ENCODE results near the gene RASAL1. TPM values are rescaled to one million over a fixed set of nuclear protein-coding genes. Genes with fewer than 3 reads are reported as not detected.

RASAL1 gene
- total and polyA plus RNA-seq, 9 donors: 0.05 to 5.1 (median 1.1) TPM; not detected in 2

DNA sequence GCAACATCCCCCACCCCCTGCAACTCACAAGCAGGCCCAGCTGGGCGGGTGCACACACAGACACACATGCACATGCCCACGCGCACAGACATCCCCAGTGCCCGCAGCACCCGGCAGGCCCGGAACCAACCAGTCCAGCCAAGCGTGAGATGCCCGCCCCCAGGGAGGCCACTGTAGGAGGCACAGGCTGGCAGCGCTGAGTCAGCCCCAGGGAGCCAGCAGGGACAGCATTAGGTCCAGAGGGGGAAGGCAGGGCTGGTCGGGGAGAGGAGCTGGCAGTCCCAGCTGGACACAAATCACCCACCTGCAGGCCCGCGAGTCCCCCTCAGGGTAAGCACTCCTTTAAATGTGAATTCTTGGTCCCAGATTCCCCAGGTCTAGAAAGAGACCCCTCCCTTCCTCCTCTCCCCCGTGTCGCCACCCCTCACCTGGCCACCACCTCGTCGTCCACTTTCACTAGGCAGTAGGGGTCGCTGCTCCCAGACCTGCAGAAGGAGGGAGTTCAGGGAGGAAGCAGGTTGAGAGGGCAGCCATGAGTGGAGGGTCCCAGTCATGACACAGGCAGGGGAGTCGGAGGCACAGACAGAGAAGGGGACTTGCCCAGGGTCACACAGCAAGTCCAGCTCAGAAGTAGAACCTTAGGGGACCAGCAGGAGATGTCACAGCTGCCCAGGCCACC is 5.0 kb downstream of the RASAL1 start:
- no peaks in the 10 kb centered on the region for H3K9me3 ChIP-seq
- H3K4me1 ChIP-seq (ENCODE audit: insufficient read depth): no peaks in the 10 kb centered on the region
- H3K27me3 ChIP-seq: no peaks in the 10 kb centered on the region
- H3K4me3 ChIP-seq: no peak overlapping the region
- no peak overlapping the region for H3K27ac ChIP-seq
- DNase-seq: no peak
- no peak for TF ChIP-seq POLR2A (IDR thresholded peaks at IDR 0.05)
- intact Hi-C loops (cut with DNase I): no loop called here
- no peaks in the 10 kb centered on the region for H3K36me3 ChIP-seq
- WGBS, 3 donors: 46 to 51% (median 49%) methylated on average over 18 of the region's 18 CpGs

DNA sequence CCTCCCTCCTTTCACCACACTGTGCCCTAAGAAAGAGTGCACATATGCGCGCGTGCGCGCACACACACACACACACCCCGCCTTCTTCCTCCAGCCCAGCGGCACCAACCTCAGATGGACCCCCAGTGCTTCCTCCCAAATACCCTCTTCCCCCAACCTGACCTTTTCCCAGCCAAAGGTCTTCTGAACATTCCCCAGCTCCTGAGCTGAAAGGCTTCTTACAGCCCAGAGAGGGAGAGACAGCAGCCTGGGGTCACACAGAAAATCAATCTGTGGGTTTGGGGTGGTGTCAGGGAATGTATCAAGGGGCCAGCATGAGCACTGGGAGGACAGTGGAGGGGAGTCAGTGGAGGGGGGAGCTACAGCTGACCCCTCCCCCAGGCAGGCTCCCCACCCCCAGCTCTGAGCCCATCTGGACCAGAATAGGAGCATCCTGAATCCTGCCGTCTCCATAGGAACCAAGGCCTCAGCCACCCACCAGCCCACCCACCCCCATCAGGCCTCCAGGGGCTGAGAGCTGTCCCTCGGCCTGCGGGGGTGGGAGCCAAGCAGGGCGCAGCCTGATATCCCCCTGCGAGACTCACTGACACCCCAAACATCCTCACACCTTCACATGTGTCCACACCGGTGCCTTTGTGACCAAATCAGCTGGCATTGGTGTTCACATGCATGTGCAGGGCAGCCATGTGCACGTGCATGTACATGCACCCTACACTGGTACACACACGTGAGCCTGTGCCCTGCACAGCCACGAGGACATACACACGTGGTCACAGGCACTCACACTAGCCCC is 5.7 kb downstream of the RASAL1 start:
- 64 to 74% (median 67%) methylated on average over 17 of the region's 17 CpGs for WGBS, 3 donors
- intact Hi-C loops (cut with DNase I): no loop called here
- no peak overlapping the region for H3K27ac ChIP-seq
- TF ChIP-seq, protein P1, sequence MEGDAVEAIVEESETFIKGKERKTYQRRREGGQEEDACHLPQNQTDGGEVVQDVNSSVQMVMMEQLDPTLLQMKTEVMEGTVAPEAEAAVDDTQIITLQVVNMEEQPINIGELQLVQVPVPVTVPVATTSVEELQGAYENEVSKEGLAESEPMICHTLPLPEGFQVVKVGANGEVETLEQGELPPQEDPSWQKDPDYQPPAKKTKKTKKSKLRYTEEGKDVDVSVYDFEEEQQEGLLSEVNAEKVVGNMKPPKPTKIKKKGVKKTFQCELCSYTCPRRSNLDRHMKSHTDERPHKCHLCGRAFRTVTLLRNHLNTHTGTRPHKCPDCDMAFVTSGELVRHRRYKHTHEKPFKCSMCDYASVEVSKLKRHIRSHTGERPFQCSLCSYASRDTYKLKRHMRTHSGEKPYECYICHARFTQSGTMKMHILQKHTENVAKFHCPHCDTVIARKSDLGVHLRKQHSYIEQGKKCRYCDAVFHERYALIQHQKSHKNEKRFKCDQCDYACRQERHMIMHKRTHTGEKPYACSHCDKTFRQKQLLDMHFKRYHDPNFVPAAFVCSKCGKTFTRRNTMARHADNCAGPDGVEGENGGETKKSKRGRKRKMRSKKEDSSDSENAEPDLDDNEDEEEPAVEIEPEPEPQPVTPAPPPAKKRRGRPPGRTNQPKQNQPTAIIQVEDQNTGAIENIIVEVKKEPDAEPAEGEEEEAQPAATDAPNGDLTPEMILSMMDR (IDR thresholded peaks at IDR 0.05): no peak
- no peak for TF ChIP-seq POLR2A (IDR thresholded peaks at IDR 0.05)
- no peak for TF ChIP-seq EP300 (IDR thresholded peaks at IDR 0.05)
- H3K4me1 ChIP-seq (ENCODE audit: insufficient read depth): no peaks in the 10 kb centered on the region
- no peaks in the 10 kb centered on the region for H3K36me3 ChIP-seq
- H3K27me3 ChIP-seq: no peaks in the 10 kb centered on the region
- H3K9me3 ChIP-seq: no peaks in the 10 kb centered on the region
- DNase-seq: no peak
- H3K4me3 ChIP-seq: no peak overlapping the region

DNA sequence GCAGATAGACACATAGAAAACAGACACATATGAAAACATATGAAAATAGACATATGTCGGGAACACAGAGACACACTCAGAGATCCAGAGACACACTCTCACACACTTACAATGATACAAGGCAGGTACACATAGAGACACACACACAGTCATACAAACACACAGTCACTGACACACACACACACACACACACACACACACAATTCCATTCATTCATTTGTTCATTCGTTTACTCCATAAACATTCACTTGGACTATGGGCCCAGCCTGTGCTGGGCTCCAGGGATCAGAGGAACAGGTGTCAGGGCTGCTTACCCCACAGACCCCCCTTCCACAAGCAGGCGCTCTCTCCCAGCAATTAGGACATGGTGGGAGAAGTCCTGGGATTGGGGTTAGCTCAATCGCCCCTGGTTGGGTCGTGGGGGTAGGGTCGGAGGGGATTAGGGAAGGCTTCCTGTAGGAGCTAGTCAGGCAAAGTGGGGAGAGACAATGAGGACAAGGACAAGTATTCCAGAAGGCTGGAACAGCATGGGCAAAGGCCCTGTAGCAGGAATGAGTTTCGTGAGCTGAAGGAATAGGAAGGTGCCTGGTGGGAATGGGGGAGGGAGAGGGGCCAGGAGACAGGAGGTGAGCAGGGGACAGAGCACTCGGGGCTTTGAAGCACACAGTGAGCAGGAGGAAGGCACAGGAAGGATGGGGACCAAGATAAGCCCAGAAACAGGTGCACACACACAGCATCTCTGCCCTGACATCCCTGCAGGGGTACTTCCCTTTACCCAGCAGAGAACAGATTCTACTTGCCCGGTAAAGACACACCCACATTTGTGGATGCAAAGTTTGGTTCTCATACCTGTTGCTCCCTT is 6.5 kb downstream of the RASAL1 start:
- Histone ChIP-seq H3K4me1 (ENCODE audit: insufficient read depth) (no peaks in the 10 kb centered on the region), H3K27me3 (no peaks in the 10 kb centered on the region), H3K4me3 (no peak overlapping the region), H3K27ac (no peak overlapping the region), H3K36me3 (no peaks in the 10 kb centered on the region), H3K9me3 (no peaks in the 10 kb centered on the region)
- TF ChIP-seq EP300 (IDR thresholded peaks at IDR 0.05) (no peak), POLR2A (IDR thresholded peaks at IDR 0.05) (no peak)
- TF ChIP-seq, protein P1 (IDR thresholded peaks at IDR 0.05): no peak
- intact Hi-C loops (cut with DNase I): no loop called here
- no peak for DNase-seq
- 48 to 57% (median 57%) methylated on average over 9 of the region's 9 CpGs for WGBS, 3 donors

DNA sequence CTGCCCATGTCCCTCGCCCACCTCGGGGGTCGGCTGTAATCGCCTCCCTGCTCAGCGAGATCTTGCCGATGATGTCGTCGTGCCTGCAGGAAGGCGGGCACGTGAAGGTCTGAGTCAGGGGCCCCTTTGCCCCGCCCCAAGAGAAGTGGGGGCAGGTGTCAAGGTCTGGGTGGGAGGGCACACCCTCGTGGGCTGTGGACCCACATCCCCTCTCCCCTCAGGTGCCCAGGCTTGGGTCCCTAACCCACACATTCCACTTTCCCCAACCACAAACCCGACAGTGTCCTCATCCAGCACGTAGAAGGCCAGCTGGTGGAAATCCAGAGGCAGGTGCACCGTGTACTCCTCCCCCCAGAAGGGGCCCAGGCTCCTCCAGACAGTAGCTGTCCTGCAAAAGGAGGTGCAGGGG is 7.8 kb downstream of the RASAL1 start:
- no peaks in the 10 kb centered on the region for H3K4me1 ChIP-seq (ENCODE audit: insufficient read depth)
- H3K27me3 ChIP-seq: no peaks in the 10 kb centered on the region
- WGBS, 3 donors: 17 to 22% (median 19%) methylated on average over 15 of the region's 15 CpGs
- H3K36me3 ChIP-seq: no peaks in the 10 kb centered on the region
- no peaks in the 10 kb centered on the region for H3K9me3 ChIP-seq
- H3K27ac ChIP-seq: no peak overlapping the region
- TF ChIP-seq EP300 (IDR thresholded peaks at IDR 0.05) (no peak), POLR2A (IDR thresholded peaks at IDR 0.05) (no peak)
- TF ChIP-seq, protein P1 (IDR thresholded peaks at IDR 0.05): no peak
- DNase-seq: no peak
- no peak overlapping the region for H3K4me3 ChIP-seq
- intact Hi-C loops (cut with DNase I): no loop called here
